Inflammatory macrophage (primary cell): ENCODE results near the gene PTBP3.

Experiments
- DNase-seq, 2 donors: peaks; one replicate each; pipeline ENCODE4 v3.0.0-alpha.2; 2020 to 2022

PTBP3 gene

DNA sequence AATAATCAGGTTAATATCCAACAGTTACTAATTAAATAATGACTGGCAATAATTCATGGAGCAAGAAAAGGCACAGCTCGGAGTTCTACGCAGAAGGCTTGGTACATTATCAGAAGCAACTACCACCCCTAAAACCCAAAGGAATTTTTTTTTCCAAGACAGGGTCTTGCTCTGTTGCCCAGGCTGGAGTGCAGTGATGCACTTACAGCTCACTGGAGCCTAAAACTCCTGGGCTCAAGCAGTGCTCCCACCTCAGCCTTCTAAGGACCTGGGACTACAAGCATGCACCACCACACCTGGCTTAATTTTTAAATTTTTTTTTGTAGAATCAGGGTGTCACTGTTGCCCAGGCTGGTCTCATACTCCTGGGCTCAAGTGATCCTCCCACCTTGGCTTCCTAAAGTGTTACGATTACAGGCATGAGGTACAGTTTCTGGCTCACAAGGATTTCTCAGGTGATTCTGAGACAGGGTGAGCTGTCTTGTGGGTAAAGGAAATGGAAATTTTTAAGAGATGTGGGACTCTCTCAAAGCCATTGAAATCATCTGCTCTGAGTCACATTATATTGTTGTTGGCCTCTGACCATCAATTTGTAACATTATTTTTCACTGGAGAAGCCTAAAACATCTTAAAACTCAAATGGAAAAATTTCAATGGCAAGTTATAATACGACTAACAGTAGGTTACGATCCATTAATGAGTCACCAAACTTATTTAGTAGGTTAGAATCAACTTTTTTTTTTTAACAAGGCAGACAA is 26.8 kb upstream of the PTBP3 start:
- no peak for DNase-seq

DNA sequence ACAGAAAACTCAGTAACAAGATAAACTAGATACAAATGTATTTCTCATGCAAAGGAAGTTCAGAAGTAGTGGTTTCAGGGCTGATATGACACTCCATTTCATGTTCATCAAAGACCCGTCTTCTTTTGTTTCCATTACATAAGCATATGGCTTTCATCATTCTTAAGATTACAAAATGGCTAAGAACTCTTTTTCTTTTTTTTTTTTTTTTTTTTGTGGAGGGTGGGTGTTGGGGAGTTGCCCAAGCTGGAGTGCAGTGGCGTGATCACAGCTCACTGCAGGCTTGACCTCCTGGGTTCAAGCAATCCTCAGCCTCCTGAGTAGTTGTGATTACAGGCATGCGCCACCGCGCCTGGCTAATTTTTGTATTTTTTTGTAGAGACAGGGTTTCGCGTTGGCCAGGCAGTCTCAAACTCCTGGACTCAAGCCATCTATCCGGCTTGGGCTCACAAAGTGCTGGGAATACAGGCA is 22.0 kb upstream of the PTBP3 start:
- peak in 1 of 2 donors; percentile 36 for DNase-seq

DNA sequence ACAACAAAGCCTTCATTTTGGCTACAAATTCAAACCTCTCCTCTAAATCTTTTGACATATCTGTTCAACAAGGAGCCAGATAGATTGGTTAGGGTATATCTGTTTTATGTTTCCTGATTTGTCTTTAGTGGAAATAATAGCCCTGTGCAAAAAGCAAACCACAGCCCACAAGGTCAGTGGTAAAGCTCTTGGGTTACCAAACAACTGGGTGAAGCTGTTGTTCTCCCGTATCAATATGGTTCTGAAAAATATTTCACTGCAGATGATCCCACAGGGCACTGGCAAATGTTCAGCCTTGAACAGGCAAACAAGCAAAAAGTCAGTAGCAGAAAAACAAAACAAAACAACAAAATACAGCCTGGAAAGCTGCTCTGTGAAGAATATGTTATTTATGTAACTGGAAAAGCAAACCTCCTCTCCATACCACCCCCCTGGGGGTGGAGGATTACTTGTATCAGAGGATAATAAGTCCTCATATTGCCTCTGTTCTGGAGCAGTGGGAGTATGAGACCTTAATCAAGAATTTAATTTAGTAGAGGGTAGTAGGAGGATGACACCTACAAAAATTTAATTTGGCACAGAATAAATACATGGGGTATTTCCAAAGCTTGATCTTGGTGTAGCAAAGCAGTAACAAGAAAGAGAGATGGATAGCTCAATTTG is 20.8 kb upstream of the PTBP3 start:
- DNase-seq: no peak

- no peak for DNase-seq
These were observed 18.8 kb upstream of the PTBP3 start for GRCh38 chr9:112352209-112352608.

DNA sequence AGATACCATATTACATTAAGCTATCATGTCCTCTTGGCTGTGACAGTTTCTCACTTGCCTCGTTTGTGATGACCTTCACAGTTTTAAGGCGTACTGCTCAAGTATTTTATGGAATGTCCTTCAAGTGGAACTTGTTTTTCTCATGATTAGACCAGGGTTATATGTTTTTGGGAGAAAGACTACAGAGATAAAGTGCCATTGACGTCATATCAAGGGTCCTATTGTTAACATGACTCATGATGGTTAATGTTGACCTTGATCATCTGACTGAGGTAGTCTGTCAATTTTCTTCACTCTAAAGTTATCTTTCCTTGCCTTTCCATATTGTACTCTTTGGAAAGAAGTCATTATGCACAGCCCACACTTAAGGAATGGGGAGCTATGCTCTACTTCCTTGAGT is 17.8 kb upstream of the PTBP3 start:
- no peak for DNase-seq

DNA sequence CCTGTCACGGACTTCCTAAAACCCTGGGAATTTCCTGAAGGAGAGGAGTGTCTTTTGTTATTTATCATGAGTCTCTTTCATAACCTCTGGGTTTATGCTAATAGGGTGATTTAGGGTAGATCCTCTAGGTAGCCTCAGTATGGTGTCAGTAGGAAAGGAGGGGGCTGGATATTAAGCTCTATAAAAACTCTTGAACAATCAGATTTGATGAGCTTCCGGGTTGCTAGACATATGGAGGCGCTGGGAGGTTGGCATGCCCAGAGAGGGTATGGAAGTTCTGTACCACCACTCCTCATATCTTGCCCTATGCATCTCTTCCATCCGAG is 15.6 kb upstream of the PTBP3 start:
- DNase-seq: no peak

DNA sequence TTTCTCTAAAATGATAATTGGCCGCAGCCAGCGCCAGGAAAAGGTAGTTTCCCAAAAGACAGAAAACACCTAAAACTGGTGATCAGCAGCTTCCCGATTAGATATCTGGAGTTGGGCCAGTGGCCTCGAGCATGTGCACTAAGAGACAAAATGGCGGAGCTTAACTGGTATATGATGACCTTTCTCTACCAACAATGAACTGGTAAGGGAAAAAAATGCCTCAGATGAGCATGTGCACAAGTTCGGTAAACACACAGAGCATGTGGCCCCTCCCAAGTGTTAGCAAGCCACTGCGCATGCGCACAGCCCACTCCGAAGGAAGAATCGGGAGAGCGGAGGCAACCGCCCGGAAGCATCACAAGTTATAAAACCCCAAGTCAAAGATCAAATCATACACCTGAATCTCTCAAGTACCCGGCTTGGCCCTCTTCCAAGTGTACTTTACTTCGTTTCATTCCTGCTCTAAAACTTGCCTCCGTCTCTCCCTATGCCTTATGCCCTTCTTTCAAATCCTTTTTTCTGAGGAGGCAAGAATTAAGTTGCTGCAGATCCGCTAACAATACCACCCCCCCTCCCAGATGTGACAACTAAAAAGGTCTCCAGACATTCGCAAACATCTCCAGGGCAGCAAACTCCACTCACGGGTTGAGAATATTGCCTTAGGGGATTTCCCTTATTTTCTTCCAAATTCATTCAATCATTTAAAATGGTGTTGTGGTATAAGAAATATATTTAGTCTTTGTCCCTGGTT is 15.0 kb upstream of the PTBP3 start:
- DNase-seq: peak; percentile 78 to 82

DNA sequence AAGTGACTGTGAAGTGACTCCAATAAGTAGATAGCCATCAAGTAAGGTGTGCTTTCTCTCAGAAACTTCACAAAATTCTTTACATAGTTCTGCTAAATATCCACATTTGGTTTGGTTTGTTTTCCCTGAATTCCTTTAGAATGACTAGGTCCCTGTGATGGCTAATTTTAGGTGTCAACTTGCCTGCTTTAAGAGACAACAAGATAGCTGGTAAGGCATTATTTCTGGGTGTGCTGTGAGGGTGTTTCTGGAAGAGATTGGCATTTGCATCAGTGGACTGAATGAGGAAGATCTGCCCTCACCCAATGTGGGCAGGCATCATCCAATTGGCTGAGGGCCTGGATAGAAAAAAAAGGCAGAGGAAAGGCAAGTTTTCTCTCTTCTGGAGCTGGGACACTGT is 8.3 kb upstream of the PTBP3 start:
- peak in 1 of 2 donors; percentile 42 for DNase-seq

- no peak for DNase-seq
These were observed 6.5 kb upstream of the PTBP3 start for GRCh38 chr9:112339886-112340285.

DNA sequence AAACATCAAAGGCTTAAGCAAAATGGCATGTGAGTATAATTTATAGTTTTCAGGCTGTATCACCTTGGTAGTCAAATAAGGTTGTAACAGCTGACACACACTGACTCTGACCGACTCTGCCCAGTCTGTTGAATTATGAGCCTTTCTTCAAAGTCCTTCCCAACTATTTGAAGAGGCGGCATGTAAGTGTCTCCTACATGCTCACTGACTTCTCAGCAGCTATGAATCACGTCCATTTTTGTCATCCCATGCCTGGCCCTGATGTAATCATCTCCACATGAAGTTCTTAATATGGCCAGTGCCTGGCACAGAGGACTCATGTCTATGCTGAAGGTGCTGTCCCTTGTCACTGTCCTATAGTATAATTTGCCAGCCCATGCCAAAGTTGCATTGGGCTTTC is 5.1 kb upstream of the PTBP3 start:
- peak; percentile 73 to 85 for DNase-seq

- no peak for DNase-seq
These were observed 4.1 kb upstream of the PTBP3 start for GRCh38 chr9:112337547-112337946.

- peak; percentile 48 to 50 for DNase-seq
These were observed 1.0 kb upstream of the PTBP3 start for GRCh38 chr9:112334432-112334841.

GRCh38 chr9:112333639-112334431 is 416 bp upstream of the PTBP3 start:
- DNase-seq: peak; percentile 95 to 96

DNA sequence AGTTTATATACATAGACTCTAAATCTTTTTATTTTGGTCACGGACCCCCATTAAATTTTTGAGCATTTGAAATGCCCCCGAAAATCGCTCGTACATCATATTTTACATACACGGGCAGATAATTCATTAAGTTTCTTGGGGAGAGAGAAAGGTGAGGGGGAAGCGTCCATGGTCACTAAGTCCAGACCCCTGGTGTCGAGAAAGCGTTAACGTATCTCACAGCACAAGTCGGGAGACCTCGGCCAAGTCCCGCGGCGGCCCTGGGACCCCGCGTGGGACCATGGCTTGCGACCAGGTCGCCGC is 794 bp downstream of the PTBP3 start:
- no peak for DNase-seq

DNA sequence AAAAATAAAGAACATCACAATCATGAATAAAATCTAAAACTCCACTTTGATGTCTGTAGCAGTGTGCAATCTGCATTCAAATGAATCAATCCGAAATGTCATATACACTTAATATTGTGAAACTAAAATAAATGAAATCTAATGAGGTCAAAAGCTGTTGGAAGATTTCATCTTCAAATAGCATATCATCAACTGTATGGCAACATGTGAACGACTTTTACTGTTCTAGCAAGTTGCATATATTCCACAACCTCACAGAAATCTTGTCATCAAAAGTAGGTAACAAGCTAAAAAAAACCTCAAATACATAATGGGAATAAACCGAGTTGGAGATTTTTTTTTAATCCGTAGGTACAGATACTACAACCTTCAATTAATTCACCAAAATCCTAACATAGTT is 1.2 kb downstream of the PTBP3 start:
- peak in 1 of 2 donors; percentile 40 for DNase-seq

DNA sequence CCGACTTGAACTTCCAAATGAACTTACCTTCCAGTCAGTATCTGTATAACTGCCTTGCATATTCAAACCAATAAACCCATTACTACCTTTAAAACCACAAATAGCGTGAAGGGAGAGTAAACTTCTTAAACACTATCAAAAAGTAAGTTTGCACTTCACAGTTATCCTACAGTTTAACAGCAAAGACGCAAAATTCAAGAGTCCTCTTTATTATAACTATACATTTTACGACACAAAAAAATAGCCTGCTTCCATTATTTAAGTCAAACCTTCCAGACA is 1.8 kb downstream of the PTBP3 start:
- peak in 1 of 2 donors; percentile 5 for DNase-seq

DNA sequence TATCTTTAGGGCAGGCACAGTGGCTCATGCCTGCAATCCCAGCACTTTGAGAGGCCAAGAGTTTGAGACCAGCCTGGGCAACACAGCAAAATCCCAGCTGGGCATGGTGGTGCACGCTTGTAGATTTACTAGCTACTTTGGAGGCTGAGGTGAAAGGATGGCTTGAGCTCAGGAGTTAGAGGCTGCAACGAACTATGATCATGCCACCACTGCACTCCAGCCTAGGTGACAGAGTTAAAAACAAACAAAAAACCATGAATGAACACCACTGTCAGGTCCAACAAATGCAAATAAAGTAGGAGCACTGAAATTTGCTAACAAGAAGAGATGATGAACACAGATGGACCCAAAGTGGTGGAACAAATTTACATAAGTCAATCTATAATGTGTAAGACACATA is 4.9 kb downstream of the PTBP3 start:
- no peak for DNase-seq

- peak in 1 of 2 donors; percentile 5 for DNase-seq
These were observed 5.5 kb downstream of the PTBP3 start for GRCh38 chr9:112327718-112328450.

- DNase-seq: no peak
These were observed 7.2 kb downstream of the PTBP3 start for GRCh38 chr9:112326194-112326593.

DNA sequence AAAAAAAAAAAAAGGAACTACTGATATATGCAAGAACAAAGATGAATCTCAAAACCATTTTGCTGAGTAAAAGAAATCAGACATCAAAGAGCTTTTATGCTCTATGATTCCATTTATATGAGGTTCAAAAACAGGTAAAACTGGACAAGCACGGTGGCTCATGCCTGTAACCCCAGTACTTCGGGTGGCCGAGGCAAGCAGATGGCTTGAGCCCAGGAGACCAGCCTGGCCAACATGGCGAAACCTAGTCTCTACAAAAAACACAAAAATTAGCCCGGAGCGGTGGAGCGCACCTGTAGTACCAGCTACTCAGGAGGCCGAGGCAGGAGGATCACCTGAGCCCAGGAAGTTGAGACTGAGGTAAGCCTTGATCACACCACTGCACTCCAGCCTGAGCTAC is 7.8 kb downstream of the PTBP3 start:
- DNase-seq: no peak

DNA sequence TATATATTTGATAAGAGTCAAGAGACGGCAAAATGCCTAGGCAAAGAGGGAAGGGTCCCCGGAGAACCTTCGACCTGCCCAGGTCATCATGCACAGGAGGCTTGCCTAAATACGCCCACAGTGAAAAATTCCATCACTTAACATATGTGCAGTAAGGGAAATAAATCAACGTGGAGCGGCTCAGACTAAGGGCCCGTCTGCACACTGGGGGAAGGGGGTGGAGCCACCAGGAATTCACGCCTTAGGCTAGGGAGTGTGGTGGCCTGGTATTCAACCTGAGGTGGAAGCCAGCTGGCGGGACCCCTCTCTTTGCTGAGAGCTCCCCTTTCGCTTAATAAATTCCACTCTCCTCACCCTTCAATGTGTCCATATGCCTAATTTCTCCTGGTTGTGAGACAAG is 8.3 kb downstream of the PTBP3 start:
- DNase-seq: no peak

DNA sequence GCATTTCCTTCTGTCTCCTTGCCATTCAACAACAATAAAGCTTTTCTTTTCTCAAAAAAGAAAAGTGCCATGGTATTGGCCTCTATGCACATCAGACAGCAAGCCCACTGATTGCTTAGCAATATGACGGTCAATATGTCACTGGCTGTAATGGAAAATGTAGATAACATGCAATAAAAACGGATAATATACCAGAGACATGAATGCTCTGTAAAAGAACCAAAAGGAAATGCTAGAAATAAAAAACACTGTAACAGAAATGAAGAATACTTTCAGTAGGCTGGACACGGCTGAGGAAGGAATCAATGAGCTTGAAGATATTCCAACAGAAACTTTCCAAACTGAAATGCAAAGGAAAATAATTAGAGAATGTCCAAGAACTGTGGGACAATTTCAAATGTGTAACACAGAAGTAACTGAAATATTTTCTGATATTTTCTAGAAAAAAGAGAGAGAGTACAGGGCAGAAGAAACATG is 10.0 kb downstream of the PTBP3 start:
- DNase-seq: no peak
